Activated naive CD4-positive, alpha-beta T cell treated with anti-CD3 and anti-CD28 coated beads, Interleukin-2, amount 50 U/mL, for 24 hours (primary cell): ENCODE measurements around the gene EFNB2.
A peak's percentile ranks its signal among the peaks of the same experiment; 100 is the strongest.

Source experiments
- H3K27ac Mint-ChIP-seq: one replicate; pipeline ENCODE4 v1.8.0; 2021; ENCODE audit warnings: mild to moderate bottlenecking, mixed read lengths
- H3K27me3 Mint-ChIP-seq: one replicate; pipeline ENCODE4 v1.8.0; 2021; ENCODE audit warnings: mixed read lengths
- H3K36me3 Mint-ChIP-seq: one replicate; pipeline ENCODE4 v1.8.0; 2021; ENCODE audit warnings: mixed read lengths
- H3K4me1 Mint-ChIP-seq: one replicate; pipeline ENCODE4 v1.8.0; 2021; ENCODE audit warnings: mixed read lengths
- H3K4me3 Mint-ChIP-seq: one replicate; pipeline ENCODE4 v1.8.0; 2021; ENCODE audit warnings: mild to moderate bottlenecking, mixed read lengths
- H3K9me3 Mint-ChIP-seq: one replicate; pipeline ENCODE4 v1.8.0; 2021; ENCODE audit warnings: mixed read lengths

The EFNB2 gene

GRCh38 chr13:106560821-106561220 is 25.4 kb upstream of the EFNB2 start:
- Mint-ChIP-seq H3K36me3 (peaks cover 13% of the 10 kb centered on the region), H3K27ac (peak overlapping the region; percentile 19), H3K9me3 (no peaks in the 10 kb centered on the region), H3K4me3 (peak overlapping the region; percentile 66), H3K27me3 (no peaks in the 10 kb centered on the region), H3K4me1 (peaks cover 87% of the 10 kb centered on the region)

GRCh38 chr13:106558527-106558926 is 23.1 kb upstream of the EFNB2 start:
- H3K36me3 Mint-ChIP-seq, result peaks cover 20% of the 10 kb centered on the region
- H3K4me3 Mint-ChIP-seq, result peak overlapping the region; percentile 4
- H3K4me1 Mint-ChIP-seq, result peaks cover 78% of the 10 kb centered on the region
- H3K27ac Mint-ChIP-seq, result no peak overlapping the region
- no peaks in the 10 kb centered on the region for H3K9me3 Mint-ChIP-seq
- H3K27me3 Mint-ChIP-seq, result no peaks in the 10 kb centered on the region

GRCh38 chr13:106555631-106556328 is 20.3 kb upstream of the EFNB2 start:
- Mint-ChIP-seq H3K27me3 (no peaks in the 10 kb centered on the region), H3K27ac (no peak overlapping the region), H3K4me3 (no peak overlapping the region), H3K4me1 (peaks cover 78% of the 10 kb centered on the region), H3K36me3 (peaks cover 25% of the 10 kb centered on the region), H3K9me3 (no peaks in the 10 kb centered on the region)

- Mint-ChIP-seq H3K27ac (no peak overlapping the region), H3K36me3 (peaks cover 21% of the 10 kb centered on the region), H3K27me3 (no peaks in the 10 kb centered on the region), H3K4me3 (no peak overlapping the region), H3K4me1 (peaks cover 75% of the 10 kb centered on the region), H3K9me3 (no peaks in the 10 kb centered on the region)
These were observed 16.3 kb upstream of the EFNB2 start for GRCh38 chr13:106551751-106552150.

GRCh38 chr13:106551350-106551749 is 15.9 kb upstream of the EFNB2 start:
- Mint-ChIP-seq H3K27me3 (no peaks in the 10 kb centered on the region), H3K36me3 (peaks cover 18% of the 10 kb centered on the region), H3K4me1 (peaks cover 73% of the 10 kb centered on the region), H3K4me3 (no peak overlapping the region), H3K9me3 (no peaks in the 10 kb centered on the region), H3K27ac (no peak overlapping the region)

GRCh38 chr13:106550570-106551135 is 15.2 kb upstream of the EFNB2 start:
- Mint-ChIP-seq H3K27me3 (no peaks in the 10 kb centered on the region), H3K9me3 (no peaks in the 10 kb centered on the region), H3K27ac (peak overlapping the region; percentile 5), H3K4me1 (peaks cover 66% of the 10 kb centered on the region), H3K36me3 (peaks cover 13% of the 10 kb centered on the region), H3K4me3 (no peak overlapping the region)

- H3K4me1 Mint-ChIP-seq, result peaks cover 50% of the 10 kb centered on the region
- no peak overlapping the region for H3K27ac Mint-ChIP-seq
- H3K36me3 Mint-ChIP-seq, result peaks cover 7% of the 10 kb centered on the region
- no peak overlapping the region for H3K4me3 Mint-ChIP-seq
- no peaks in the 10 kb centered on the region for H3K27me3 Mint-ChIP-seq
- H3K9me3 Mint-ChIP-seq, result no peaks in the 10 kb centered on the region
These were observed 12.7 kb upstream of the EFNB2 start for GRCh38 chr13:106548064-106548696.

GRCh38 chr13:106541826-106542225 is 6.4 kb upstream of the EFNB2 start:
- peaks cover 3% of the 10 kb centered on the region for H3K36me3 Mint-ChIP-seq

GRCh38 chr13:106540613-106541012 is 5.2 kb upstream of the EFNB2 start:
- Mint-ChIP-seq H3K9me3 (no peaks in the 10 kb centered on the region), H3K4me1 (peaks cover 7% of the 10 kb centered on the region), H3K27ac (no peak overlapping the region), H3K27me3 (no peaks in the 10 kb centered on the region), H3K4me3 (no peak overlapping the region), H3K36me3 (peaks cover 3% of the 10 kb centered on the region)

More at GRCh38 chr13:106541826-106542225, 6.4 kb upstream of the EFNB2 start:
- Mint-ChIP-seq H3K27ac (no peak overlapping the region), H3K27me3 (no peaks in the 10 kb centered on the region), H3K4me3 (no peak overlapping the region), H3K4me1 (peaks cover under 1% of the 10 kb centered on the region), H3K9me3 (no peaks in the 10 kb centered on the region)

- peaks cover 3% of the 10 kb centered on the region for H3K36me3 Mint-ChIP-seq
- no peak overlapping the region for H3K4me3 Mint-ChIP-seq
- H3K9me3 Mint-ChIP-seq, result no peaks in the 10 kb centered on the region
- H3K27ac Mint-ChIP-seq, result no peak overlapping the region
- peaks cover 20% of the 10 kb centered on the region for H3K4me1 Mint-ChIP-seq
- H3K27me3 Mint-ChIP-seq, result peaks cover 14% of the 10 kb centered on the region
These were observed 2.1 kb upstream of the EFNB2 start for GRCh38 chr13:106537521-106537920.

GRCh38 chr13:106536244-106537034 is 977 bp upstream of the EFNB2 start:
- Mint-ChIP-seq H3K9me3 (no peaks in the 10 kb centered on the region), H3K27me3 (peaks cover 18% of the 10 kb centered on the region), H3K36me3 (peaks cover 3% of the 10 kb centered on the region), H3K27ac (peak overlapping the region; percentile 30), H3K4me3 (peak overlapping the region; percentile 92), H3K4me1 (peaks cover 20% of the 10 kb centered on the region)

- Mint-ChIP-seq H3K9me3 (no peaks in the 10 kb centered on the region), H3K36me3 (no peaks in the 10 kb centered on the region), H3K27me3 (peaks cover 20% of the 10 kb centered on the region), H3K4me3 (peak overlapping the region; percentile 84), H3K4me1 (peaks cover 20% of the 10 kb centered on the region), H3K27ac (no peak overlapping the region)
These were observed 567 bp downstream of the EFNB2 start for GRCh38 chr13:106534639-106535551.

- H3K36me3 Mint-ChIP-seq, result no peaks in the 10 kb centered on the region
- no peaks in the 10 kb centered on the region for H3K9me3 Mint-ChIP-seq
- peak overlapping the region; percentile 57 for H3K4me3 Mint-ChIP-seq
- peaks cover 24% of the 10 kb centered on the region for H3K27me3 Mint-ChIP-seq
- no peak overlapping the region for H3K27ac Mint-ChIP-seq
- peaks cover 20% of the 10 kb centered on the region for H3K4me1 Mint-ChIP-seq
These were observed 1.4 kb downstream of the EFNB2 start for GRCh38 chr13:106533943-106534638.

GRCh38 chr13:106533101-106533942 is 2.1 kb downstream of the EFNB2 start:
- H3K9me3 Mint-ChIP-seq, result no peaks in the 10 kb centered on the region
- H3K27me3 Mint-ChIP-seq, result peaks cover 27% of the 10 kb centered on the region
- peaks cover 20% of the 10 kb centered on the region for H3K4me1 Mint-ChIP-seq
- no peaks in the 10 kb centered on the region for H3K36me3 Mint-ChIP-seq
- peak overlapping the region; percentile 71 for H3K4me3 Mint-ChIP-seq
- H3K27ac Mint-ChIP-seq, result no peak overlapping the region
